GM18508 (cell line): Measurements from ENCODE around the gene RASSF3.

Experiments
- ATAC-seq: cut with Tn5 transposase; IDR thresholded peaks from one replicate; pipeline ENCODE4 v1.9.1; 2021; ENCODE audit warnings: moderate number of reproducible peaks; ENCODE audit not compliant: insufficient read depth, unreplicated experiment

The RASSF3 gene

DNA sequence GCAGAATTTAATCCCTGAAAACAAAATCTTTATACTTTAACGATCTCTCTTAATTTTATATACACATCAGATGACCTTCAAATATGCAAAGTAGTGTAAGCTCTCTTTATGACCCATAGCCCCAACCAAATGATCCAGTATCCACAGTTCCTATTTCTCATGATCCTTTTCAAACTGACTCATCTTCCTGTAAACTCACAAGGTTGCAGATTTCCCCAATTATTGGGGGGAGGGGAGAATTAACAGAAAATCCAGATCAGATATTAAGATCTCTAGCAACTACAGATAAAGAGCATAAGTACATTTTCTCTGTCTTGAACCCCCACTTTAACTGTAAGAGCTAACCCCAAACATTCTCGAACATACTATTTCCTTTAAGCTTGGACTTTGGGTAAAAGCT, 136.4 kb downstream of the RASSF3 start:
- no peak for ATAC-seq
